ENCODE measurements around the gene HOXB5. TPM values are rescaled to one million over a fixed set of nuclear protein-coding genes. Genes with fewer than 3 reads are reported as not detected.

Gene HOXB5
- total RNA-seq, 1 donor from 2014 or later: not detected

DNA sequence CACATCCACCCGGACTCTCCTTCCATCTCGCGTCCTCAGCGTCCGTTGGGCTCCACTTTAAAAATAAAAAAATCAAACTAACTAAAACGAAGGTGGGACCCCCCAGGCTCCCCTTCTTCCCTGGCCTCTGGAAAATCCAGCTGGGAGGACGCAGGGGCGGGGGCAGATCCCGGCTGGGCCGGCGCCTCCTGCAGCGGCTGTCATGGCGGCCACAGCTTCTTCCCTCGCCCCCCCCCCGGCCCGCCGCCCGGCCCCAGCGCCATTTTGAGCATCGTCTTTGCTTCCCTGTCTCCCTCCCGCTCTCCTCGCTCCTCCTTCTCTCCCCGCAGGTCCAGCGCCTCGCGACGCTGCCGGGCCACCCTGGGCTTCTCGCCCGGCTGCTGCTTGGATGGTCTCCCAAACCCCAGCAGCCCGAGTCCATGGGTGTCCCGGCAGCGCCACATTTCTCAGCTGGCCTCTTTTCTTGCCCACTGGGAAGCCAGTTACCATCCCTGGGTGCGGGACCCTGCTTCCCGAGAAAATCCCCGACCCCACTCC lies 51.9 kb downstream of the HOXB5 start:
- Mint-ChIP-seq H3K36me3 (no peaks in the 10 kb centered on the region), H3K4me1 (peaks cover 11% of the 10 kb centered on the region), H3K9me3 (peaks cover 7% of the 10 kb centered on the region), H3K4me3 (peak overlapping the region; percentile 71), H3K27me3 (ENCODE audit: insufficient read depth, low read depth) (peaks cover 81% of the 10 kb centered on the region), H3K27ac (no peak overlapping the region)
- H3K4me1 ChIP-seq: no peaks in the 10 kb centered on the region
- H3K27me3 ChIP-seq: peaks cover 100% of the 10 kb centered on the region
- TF ChIP-seq EZH2phosphoT487 (IDR thresholded peaks at IDR 0.05) (peak; percentile 57), EZH2 (IDR thresholded peaks at IDR 0.05) (peak; percentile 79)
- TF ChIP-seq, protein P1, sequence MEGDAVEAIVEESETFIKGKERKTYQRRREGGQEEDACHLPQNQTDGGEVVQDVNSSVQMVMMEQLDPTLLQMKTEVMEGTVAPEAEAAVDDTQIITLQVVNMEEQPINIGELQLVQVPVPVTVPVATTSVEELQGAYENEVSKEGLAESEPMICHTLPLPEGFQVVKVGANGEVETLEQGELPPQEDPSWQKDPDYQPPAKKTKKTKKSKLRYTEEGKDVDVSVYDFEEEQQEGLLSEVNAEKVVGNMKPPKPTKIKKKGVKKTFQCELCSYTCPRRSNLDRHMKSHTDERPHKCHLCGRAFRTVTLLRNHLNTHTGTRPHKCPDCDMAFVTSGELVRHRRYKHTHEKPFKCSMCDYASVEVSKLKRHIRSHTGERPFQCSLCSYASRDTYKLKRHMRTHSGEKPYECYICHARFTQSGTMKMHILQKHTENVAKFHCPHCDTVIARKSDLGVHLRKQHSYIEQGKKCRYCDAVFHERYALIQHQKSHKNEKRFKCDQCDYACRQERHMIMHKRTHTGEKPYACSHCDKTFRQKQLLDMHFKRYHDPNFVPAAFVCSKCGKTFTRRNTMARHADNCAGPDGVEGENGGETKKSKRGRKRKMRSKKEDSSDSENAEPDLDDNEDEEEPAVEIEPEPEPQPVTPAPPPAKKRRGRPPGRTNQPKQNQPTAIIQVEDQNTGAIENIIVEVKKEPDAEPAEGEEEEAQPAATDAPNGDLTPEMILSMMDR (IDR thresholded peaks at IDR 0.05): no peak
- peak; percentile 53 for DNase-seq (ENCODE audit: low spot score)
- no peak overlapping the region for H3K27ac ChIP-seq
- H4K20me1 ChIP-seq (ENCODE audit: low read depth): peaks cover 63% of the 10 kb centered on the region
- H3K79me2 ChIP-seq (ENCODE audit: low read depth): no peaks in the 10 kb centered on the region
- peak overlapping the region; percentile 54 for H2AFZ ChIP-seq (replicated peaks)
- peak overlapping the region; percentile 62 for H3K4me2 ChIP-seq
- H3K36me3 ChIP-seq: no peaks in the 10 kb centered on the region
- H3F3A ChIP-seq (ENCODE audit: low read depth): peaks cover 4% of the 10 kb centered on the region
- no peaks in the 10 kb centered on the region for H3K9me3 ChIP-seq (ENCODE audit: low read depth)
- H3K9ac ChIP-seq: no peak overlapping the region
- H3K4me3 ChIP-seq: peak overlapping the region; percentile 32

MicroRNAs within 50 kb of the gene (microRNA counts, 767-probe panel; counts per million panel counts)
- microRNA hsa-miR-10a-5p: 460 counts per million, percentile 90 among the panel's probes with 10 or more counts

Small RNA genes within 50 kb of the gene (microRNA-seq; reads per million reads assigned to microRNA genes)
- not detected for gene MIR196A1

Small RNA genes within 50 kb of the gene (small RNA-seq; reads per million reads assigned to genes)
- gene MIR196A1: not detected

Other genes with a start within 250 kb of the HOXB5 start
- not detected in 2 replicates for gene SKAP1, start 163.6 kb downstream of the HOXB5 start, total RNA-seq (ENCODE audit: low replicate concordance)
- gene HOXB1, start 62.8 kb downstream of the HOXB5 start, total RNA-seq (ENCODE audit: low replicate concordance): not detected in 2 replicates
- not detected in 2 replicates for gene HOXB2, start 48.7 kb downstream of the HOXB5 start, total RNA-seq (ENCODE audit: low replicate concordance)
- not detected in 2 replicates for gene HOXB4, start 15.4 kb downstream of the HOXB5 start, total RNA-seq (ENCODE audit: low replicate concordance)
- not detected in 2 replicates for gene HOXB3, start 3.5 kb downstream of the HOXB5 start, total RNA-seq (ENCODE audit: low replicate concordance)
- gene HOXB6, start 11.2 kb upstream of the HOXB5 start, total RNA-seq (ENCODE audit: low replicate concordance): not detected in 2 replicates
- gene HOXB7, start 17.2 kb upstream of the HOXB5 start, total RNA-seq (ENCODE audit: low replicate concordance): not detected in 2 replicates
- gene HOXB8, start 21.5 kb upstream of the HOXB5 start, total RNA-seq (ENCODE audit: low replicate concordance): not detected in 2 replicates
- gene HOXB9, start 32.6 kb upstream of the HOXB5 start, total RNA-seq (ENCODE audit: low replicate concordance): not detected in 2 replicates
- not detected in 2 replicates for gene PRAC1, start 128.7 kb upstream of the HOXB5 start, total RNA-seq (ENCODE audit: low replicate concordance)
- not detected in 2 replicates for gene PRAC2, start 129.4 kb upstream of the HOXB5 start, total RNA-seq (ENCODE audit: low replicate concordance)
- not detected in 2 replicates for gene HOXB13, start 135.0 kb upstream of the HOXB5 start, total RNA-seq (ENCODE audit: low replicate concordance)
- 6.8 and 17.4 TPM in 2 replicates for gene TTLL6, start 223.4 kb upstream of the HOXB5 start, total RNA-seq (ENCODE audit: low replicate concordance)
- 23.9 and 34.1 TPM in 2 replicates for gene CALCOCO2, start 237.3 kb upstream of the HOXB5 start, total RNA-seq (ENCODE audit: low replicate concordance)